Panc1 (cell line): ENCODE measurements around the gene PNKD. TPM values are rescaled to one million over a fixed set of nuclear protein-coding genes. Genes with fewer than 3 reads are reported as not detected.

Source experiments
- ATAC-seq: fragments of 200-7000 bp; cut with Tn5 transposase; 2 replicates; pipeline ENCODE4 v1.9.1; 2020; ENCODE audit warnings: mild to moderate bottlenecking, moderate library complexity
- BruUV-seq: library from RNA; stranded (reverse); fragments of 400-500 nt; replicated peaks from 2 replicates; lab custom pipeline; 2021; lab: Mats Ljungman, UMichigan
- CTCF ChIA-PET: fragments of 300-600 bp; sonication (Branson Sonifier 250); formaldehyde crosslinking; loops from one replicate; lab custom pipeline; 2022; ENCODE audit warnings: antibody characterized with exemption; lab: Charles Lee
- POLR2A ChIA-PET: fragments of 300-600 bp; sonication (Branson Sonifier 250); formaldehyde crosslinking; loops from one replicate; lab custom pipeline; 2022; ENCODE audit warnings: antibody characterized with exemption; lab: Charles Lee
- DNase-seq: peaks from one replicate; pipeline ENCODE4 v3.0.0-alpha.2; 2010; ENCODE audit warnings: low read depth, low spot score
- H3K27ac ChIP-seq: 2 replicates; pipeline ENCODE4 v1.5.1; 2011; ENCODE audit warnings: mild to moderate bottlenecking, low read length, inconsistent platforms
- H3K27me3 ChIP-seq: fragments of 200-500 bp; sonication (Bioruptor generic); 2 replicates; pipeline ENCODE4 v1.6.0; 2014; ENCODE audit warnings: low read length, inconsistent platforms; ENCODE audit not compliant: control insufficient read depth, insufficient read depth
- H3K36me3 ChIP-seq: fragments of 200-500 bp; sonication (Bioruptor generic); 2 replicates; pipeline ENCODE4 v1.5.1; 2014; ENCODE audit warnings: inconsistent platforms, mild to moderate bottlenecking, low read length, moderate library complexity; ENCODE audit not compliant: control insufficient read depth, insufficient read depth
- H3K4me1 ChIP-seq: 2 replicates; pipeline ENCODE4 v1.5.1; 2011; ENCODE audit warnings: inconsistent platforms, mild to moderate bottlenecking, low read length, moderate library complexity; ENCODE audit not compliant: control insufficient read depth, insufficient read depth
- H3K4me3 ChIP-seq, 2 experiments: 2 replicates each; pipeline ENCODE4 v1.5.1; 2011 to 2012; ENCODE audit warnings: low read depth in 2 of 2, low read length in 2 of 2, mild to moderate bottlenecking in 2 of 2, inconsistent platforms in 1 of 2, moderate library complexity in 1 of 2
- H3K9me3 ChIP-seq: fragments of 200-500 bp; sonication (Bioruptor generic); 2 replicates; pipeline ENCODE4 v1.5.1; 2014; ENCODE audit warnings: low read depth, mild to moderate bottlenecking, inconsistent platforms, low read length, moderate library complexity; ENCODE audit not compliant: control insufficient read depth, insufficient read depth
- POLR2AphosphoS5 ChIP-seq: IDR thresholded peaks from 2 replicates; pipeline ENCODE4 v1.6.1; 2012; ENCODE audit warnings: mild to moderate bottlenecking, low read depth, low read length, moderate library complexity
- SIN3A ChIP-seq: IDR thresholded peaks from 2 replicates; pipeline ENCODE4 v1.6.1; 2012; ENCODE audit warnings: low read depth, mild to moderate bottlenecking, low read length, moderate library complexity, borderline replicate concordance; ENCODE audit not compliant: insufficient read depth
- TCF7L2 ChIP-seq: IDR thresholded peaks from 2 replicates; pipeline ENCODE4 v1.6.1; 2011; ENCODE audit warnings: mild to moderate bottlenecking, low read depth, low read length, inconsistent platforms
- in situ Hi-C: cut with HindIII; loops from 2 replicates; pipeline ENCODE4 v1.10.0; 2016; ENCODE audit warnings: low sequenced_read_pairs, low pct_unique_long_range_greater_than_20kb
- intact Hi-C: fragments of 100-400 bp; cut with micrococcal nuclease; formaldehyde crosslinking; loops from one replicate; pipeline ENCODE4 v1.10.0; 2022; ENCODE audit not compliant: unreplicated experiment
- total RNA-seq: library from RNA; stranded (reverse); gene quantifications from one replicate; pipeline ENCODE4 v1.2.1, GENCODE V29; 2021; ENCODE audit not compliant: unreplicated experiment
- TF ChIP-seq, protein P1 (sequence below), 2 experiments: IDR thresholded peaks; 2 replicates each; pipeline ENCODE4 v1.6.1; 2011 to 2012; ENCODE audit warnings: low read depth in 2 of 2, control low read depth in 1 of 2, low read length in 1 of 2, mild to moderate bottlenecking in 1 of 2, moderate library complexity in 1 of 2; ENCODE audit not compliant: insufficient read depth in 1 of 2
- TF ChIP-seq, protein P2 (sequence below): fragments of 450-650 bp; IDR thresholded peaks from 2 replicates; pipeline ENCODE4 v1.5.1; 2017; ENCODE audit warnings: mild to moderate bottlenecking

Gene PNKD
- total RNA-seq, 1 experiment from 2014 or later, result 49.0 TPM

DNA sequence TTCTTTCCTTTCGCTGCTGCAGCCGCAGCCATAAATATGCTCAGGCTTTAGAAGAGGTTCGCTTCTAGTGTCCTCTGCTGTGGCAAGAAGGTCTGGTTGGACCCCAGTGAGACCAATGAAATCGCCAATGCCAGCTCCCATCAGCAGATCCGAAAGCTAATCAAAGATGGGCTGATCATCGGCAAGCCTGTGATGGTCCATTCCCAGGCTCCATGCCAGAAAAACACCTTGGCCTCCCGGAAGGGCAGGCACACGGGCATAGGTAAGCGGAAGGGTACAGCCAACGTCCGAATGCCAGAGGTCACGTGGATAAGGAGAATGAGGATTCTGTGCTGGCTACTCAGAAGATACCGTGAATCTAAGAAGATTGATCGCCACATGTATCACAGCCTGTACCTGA, 83.7 kb downstream of the PNKD start:
- Histone ChIP-seq H3K27me3 (no peaks in the 10 kb centered on the region), H3K36me3 (no peaks in the 10 kb centered on the region), H3K4me1 (peaks cover 7% of the 10 kb centered on the region; the same call in 1 of the 2 replicates), H3K4me3 (no peak overlapping the region), H3K9me3 (peaks cover 5% of the 10 kb centered on the region; the same call in 1 of the 2 replicates), H3K27ac (no peak overlapping the region)
- no peak for DNase-seq
- POLR2A ChIA-PET, result no interaction called here
- in situ Hi-C loops, result no loop called here
- ATAC-seq, result no peak
- intact Hi-C loops, result no loop called here
- TF ChIP-seq POLR2AphosphoS5 (no peak), TCF7L2 (no peak), SIN3A (no peak)
- TF ChIP-seq, protein P1, sequence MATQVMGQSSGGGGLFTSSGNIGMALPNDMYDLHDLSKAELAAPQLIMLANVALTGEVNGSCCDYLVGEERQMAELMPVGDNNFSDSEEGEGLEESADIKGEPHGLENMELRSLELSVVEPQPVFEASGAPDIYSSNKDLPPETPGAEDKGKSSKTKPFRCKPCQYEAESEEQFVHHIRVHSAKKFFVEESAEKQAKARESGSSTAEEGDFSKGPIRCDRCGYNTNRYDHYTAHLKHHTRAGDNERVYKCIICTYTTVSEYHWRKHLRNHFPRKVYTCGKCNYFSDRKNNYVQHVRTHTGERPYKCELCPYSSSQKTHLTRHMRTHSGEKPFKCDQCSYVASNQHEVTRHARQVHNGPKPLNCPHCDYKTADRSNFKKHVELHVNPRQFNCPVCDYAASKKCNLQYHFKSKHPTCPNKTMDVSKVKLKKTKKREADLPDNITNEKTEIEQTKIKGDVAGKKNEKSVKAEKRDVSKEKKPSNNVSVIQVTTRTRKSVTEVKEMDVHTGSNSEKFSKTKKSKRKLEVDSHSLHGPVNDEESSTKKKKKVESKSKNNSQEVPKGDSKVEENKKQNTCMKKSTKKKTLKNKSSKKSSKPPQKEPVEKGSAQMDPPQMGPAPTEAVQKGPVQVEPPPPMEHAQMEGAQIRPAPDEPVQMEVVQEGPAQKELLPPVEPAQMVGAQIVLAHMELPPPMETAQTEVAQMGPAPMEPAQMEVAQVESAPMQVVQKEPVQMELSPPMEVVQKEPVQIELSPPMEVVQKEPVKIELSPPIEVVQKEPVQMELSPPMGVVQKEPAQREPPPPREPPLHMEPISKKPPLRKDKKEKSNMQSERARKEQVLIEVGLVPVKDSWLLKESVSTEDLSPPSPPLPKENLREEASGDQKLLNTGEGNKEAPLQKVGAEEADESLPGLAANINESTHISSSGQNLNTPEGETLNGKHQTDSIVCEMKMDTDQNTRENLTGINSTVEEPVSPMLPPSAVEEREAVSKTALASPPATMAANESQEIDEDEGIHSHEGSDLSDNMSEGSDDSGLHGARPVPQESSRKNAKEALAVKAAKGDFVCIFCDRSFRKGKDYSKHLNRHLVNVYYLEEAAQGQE (IDR thresholded peaks at IDR 0.05; ENCODE audit: insufficient read depth in 1 of 2, low read depth in 2 of 2, low read length in 1 of 2), result no peak
- TF ChIP-seq, protein P2, sequence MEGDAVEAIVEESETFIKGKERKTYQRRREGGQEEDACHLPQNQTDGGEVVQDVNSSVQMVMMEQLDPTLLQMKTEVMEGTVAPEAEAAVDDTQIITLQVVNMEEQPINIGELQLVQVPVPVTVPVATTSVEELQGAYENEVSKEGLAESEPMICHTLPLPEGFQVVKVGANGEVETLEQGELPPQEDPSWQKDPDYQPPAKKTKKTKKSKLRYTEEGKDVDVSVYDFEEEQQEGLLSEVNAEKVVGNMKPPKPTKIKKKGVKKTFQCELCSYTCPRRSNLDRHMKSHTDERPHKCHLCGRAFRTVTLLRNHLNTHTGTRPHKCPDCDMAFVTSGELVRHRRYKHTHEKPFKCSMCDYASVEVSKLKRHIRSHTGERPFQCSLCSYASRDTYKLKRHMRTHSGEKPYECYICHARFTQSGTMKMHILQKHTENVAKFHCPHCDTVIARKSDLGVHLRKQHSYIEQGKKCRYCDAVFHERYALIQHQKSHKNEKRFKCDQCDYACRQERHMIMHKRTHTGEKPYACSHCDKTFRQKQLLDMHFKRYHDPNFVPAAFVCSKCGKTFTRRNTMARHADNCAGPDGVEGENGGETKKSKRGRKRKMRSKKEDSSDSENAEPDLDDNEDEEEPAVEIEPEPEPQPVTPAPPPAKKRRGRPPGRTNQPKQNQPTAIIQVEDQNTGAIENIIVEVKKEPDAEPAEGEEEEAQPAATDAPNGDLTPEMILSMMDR, result no peak
- CTCF ChIA-PET, result interaction anchor here (0.6 kb wide), 1 partner anchor 53 kb away, joined by 3 read pairs; no protein-coding TSS in a partner anchor
- no TSS peak for BruUV-seq

GRCh38 chr2:218354850-218355443, 84.6 kb downstream of the PNKD start:
- no TSS peak for BruUV-seq
- Histone ChIP-seq H3K4me3 (no peak overlapping the region), H3K36me3 (no peaks in the 10 kb centered on the region), H3K4me1 (peaks cover 7% of the 10 kb centered on the region; the same call in 1 of the 2 replicates), H3K27me3 (no peaks in the 10 kb centered on the region), H3K9me3 (peaks cover 5% of the 10 kb centered on the region; the same call in 1 of the 2 replicates), H3K27ac (no peak overlapping the region)
- DNase-seq (no peak), ATAC-seq (no peak)
- CTCF ChIA-PET, result interaction anchor here (0.6 kb wide), 1 partner anchor 54 kb away, joined by 3 read pairs; no protein-coding TSS in a partner anchor
- POLR2A ChIA-PET, result no interaction called here
- TF ChIP-seq POLR2AphosphoS5 (no peak), SIN3A (no peak), TCF7L2 (no peak)
- TF ChIP-seq, protein P1 (IDR thresholded peaks at IDR 0.05; ENCODE audit: insufficient read depth in 1 of 2, low read depth in 2 of 2, low read length in 1 of 2), result no peak
- TF ChIP-seq, protein P2, result no peak
- intact Hi-C loops (no loop called here), in situ Hi-C loops (no loop called here)
